HT1080 (cell line): Measurements from ENCODE around the gene INSC. TPM values are rescaled to one million over a fixed set of nuclear protein-coding genes. Genes with fewer than 3 reads are reported as not detected.
"Not testable (repeated sequence)": the region's sequence is repeated elsewhere in the genome, so short reads cannot be mapped to it uniquely, and the experiment has no call there.

Experiments
- DNase-seq: peaks from one replicate; pipeline ENCODE4 v3.0.0-alpha.2; 2015; ENCODE audit warnings: low read depth
- polyA plus RNA-seq, 2 experiments: library from polyadenylated mRNA; depleted of rRNA; stranded (reverse); fragments of >200 nt; gene quantifications; 2 replicates each; pipeline ENCODE4 v1.2.3, GENCODE V29; 2015
- total RNA-seq: library from RNA; depleted of rRNA; stranded (reverse); fragments of >200 nt; shearing (Covaris generic); gene quantifications from 2 replicates; pipeline ENCODE4 v1.2.3, GENCODE V29; 2014; rRNA removed

Gene INSC, protein sequence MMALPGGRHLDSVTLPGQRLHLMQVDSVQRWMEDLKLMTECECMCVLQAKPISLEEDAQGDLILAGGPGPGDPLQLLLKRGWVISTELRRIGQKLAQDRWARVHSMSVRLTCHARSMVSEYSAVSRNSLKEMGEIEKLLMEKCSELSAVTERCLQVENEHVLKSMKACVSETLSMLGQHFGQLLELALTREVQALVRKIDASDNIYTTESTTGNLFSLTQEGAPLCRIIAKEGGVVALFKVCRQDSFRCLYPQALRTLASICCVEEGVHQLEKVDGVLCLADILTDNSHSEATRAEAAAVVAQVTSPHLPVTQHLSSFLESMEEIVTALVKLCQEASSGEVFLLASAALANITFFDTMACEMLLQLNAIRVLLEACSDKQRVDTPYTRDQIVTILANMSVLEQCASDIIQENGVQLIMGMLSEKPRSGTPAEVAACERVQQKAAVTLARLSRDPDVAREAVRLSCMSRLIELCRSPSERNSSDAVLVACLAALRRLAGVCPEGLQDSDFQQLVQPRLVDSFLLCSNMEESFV
- 4.0 and 4.3 TPM in 2 replicates for total RNA-seq
- 5.5 and 7.2 TPM in 2 replicates for polyA plus RNA-seq (2015; cell fraction: cytosol; rRNA removed)
- 11.2 and 12.3 TPM in 2 replicates for polyA plus RNA-seq (2015; cell fraction: nucleus; rRNA removed)

DNA sequence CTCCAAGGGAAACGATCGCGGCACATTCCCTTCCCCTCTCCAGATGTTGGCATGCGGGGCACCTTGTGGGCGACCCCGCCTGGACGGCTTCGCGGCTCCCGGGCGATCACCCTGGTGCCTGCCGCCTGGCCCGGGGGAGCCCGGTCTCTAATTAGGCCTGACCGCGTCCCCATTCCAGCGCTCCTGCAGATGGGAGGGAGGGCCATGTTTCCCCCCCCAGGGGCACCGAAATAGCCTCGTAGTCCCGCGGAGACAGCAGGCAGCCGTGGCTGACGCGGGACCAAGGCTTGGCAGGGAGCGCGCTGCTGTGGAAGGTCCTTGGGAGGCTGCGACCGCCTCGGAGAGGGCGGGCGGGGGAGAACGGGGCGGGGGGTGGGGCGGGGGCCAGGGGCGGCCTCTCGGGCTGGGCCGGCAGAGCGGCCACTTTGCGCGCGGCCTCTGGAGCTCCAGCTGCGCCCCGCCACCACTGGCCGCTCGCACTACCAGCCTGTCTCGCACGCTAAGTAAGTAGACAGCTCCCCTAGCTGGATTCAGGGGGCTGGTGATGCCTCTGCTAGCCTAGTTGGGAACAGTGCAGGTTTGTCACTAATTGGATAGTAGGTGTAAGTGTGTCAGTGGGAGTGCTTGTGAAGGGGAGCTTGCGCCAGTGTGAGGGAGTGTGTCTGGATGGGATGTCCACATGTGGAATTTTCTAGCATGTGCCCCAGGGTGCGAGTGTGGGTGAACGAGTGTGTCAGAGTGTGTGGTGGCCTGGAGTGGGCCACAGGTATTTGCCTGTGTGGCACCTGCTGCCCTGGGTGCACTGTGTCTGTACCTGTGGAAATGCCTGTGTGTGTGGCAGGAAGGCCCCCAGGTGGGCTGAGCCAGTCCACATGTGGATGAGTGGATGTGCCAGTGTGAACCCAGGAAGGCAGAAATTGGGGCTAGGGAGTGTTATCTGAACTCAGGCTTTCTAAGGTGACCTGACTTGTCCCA lies at the start of gene INSC:
INSC (plus strand) TSS at position 423 of the 975 bp plus-strand sequence. CDS start 34,252 bp downstream, outside the sequence.
- no peak for DNase-seq

DNA sequence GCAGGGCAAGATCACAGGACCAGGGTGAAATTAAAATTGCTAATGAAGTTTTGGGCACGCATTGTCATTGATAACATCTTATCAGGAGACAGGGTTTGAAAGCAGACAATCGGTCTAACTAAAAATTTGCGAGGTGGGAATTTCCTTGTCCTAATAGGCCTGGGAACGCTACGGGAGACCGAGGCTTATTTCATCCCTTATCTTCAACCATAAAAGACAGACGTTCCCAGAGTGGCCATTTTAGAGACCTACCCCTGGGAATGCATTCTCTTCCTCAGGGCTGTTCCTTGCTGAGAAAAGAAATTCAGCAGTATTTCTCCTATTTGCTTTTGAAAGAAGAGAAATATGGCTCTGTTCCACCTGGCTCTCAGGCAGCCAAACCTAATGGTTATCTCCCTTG lies 45.0 kb upstream of the INSC start:
- DNase-seq = not testable (repeated sequence)

DNA sequence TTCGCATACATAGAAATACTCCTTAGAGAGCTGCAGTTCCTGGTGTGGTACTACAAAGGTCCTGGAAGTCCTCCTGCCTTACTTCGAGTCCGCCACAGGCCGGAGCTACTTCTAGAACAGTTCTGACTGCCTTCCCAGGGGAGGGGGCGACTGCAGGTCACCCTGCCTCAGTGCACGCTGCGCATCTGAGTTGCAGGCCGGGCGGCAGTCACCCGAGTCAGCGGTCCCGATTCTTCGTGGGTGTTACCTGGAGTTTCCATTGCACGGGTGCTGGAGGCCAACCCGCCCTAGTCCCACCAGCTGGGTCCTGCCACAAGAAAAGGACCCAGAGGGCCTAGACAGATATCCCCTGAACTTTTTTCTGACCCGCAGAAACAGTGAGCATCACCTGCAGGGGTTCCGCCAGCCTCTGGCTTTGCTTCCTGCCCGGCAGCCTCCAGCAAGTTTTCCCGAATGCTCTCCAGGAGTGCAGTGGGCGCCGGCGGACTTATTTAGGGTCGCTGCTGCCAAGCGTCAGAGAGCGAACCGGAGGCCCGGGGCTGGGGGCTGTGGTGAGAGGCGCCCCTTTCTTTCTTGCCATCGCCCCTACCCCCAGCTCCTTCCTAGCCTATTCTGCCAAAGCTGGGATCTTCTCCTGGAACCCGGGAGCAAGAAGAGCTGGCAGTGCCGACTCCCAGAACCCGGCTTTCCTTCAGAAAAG lies 43.0 kb upstream of the INSC start:
- DNase-seq = no peak

DNA sequence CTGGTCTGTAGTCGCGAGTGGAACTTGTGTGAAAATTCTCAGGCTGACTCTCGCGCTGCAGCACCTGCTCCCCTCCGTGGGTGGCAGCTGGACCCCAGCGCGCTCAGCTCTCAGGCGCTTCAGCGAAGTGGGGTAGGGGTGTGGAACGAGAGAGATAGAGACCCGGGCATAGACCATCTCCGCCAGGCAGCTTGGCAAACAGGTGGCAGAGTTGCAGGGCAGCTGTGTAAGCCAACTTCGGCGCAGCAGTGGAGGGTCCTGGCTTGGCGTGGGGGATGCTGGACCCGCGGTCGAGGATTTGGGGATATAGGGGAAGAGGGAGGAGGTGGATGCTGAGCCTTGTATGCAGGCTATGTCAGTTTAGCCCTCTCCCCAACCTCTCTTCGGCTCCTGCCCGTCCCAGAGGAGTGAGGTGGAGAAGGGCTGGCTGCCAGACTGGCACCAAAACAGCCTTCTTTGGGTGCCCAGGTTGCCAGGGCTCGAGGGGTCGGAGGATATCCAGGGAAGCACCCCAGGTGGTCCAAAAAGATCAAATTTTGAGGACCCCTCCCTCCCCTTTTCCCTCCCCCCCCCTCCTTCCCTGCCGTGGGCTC lies 42.1 kb upstream of the INSC start:
- DNase-seq = no peak

DNA sequence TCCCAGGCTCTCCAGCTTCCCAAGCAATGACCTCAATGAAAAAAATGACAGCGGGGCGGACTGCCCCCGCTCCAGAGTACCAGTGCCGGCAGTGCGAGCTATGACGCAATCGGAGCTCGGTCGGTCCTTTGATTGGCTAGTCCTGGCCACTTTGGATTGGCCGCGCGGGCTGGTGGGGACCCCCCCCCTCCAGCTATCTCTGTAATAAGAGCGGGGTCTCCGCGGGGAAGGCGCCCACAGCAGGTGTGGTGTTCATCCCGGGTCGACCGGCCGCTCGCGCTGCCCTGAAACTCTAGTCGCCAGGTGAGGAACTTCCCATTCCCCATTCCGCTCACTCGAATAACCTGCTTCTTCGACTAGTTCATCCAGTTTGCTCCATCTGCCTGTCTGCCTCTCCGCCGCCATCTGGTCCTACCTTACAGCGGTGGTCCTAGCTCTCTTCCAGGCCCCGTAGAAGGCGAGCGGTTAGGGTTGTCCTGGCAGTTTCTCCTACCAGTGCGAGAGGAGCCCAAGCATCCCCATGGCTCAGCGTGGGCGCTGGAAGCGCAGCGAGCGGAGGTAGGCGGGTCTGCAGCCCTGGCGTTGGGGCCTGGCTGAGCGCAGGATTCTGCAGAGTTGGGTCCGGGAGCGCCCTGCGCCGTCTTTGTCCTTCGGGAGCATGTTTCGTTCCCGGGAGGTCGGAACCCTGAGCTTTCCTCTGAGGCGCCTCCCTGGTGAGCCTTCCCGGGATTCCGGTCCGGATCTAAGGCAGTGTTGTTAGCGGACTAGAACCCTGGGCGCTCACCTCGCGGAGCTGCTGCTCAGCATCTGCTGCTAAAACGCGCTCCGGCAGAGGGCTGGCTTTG lies 41.1 kb upstream of the INSC start, which contains the start of gene CALCB:
CALCB (plus strand) TSS at position 233 of the 845 bp plus-strand sequence. CDS start 1,126 bp downstream, outside the sequence.
- no peak for DNase-seq

DNA sequence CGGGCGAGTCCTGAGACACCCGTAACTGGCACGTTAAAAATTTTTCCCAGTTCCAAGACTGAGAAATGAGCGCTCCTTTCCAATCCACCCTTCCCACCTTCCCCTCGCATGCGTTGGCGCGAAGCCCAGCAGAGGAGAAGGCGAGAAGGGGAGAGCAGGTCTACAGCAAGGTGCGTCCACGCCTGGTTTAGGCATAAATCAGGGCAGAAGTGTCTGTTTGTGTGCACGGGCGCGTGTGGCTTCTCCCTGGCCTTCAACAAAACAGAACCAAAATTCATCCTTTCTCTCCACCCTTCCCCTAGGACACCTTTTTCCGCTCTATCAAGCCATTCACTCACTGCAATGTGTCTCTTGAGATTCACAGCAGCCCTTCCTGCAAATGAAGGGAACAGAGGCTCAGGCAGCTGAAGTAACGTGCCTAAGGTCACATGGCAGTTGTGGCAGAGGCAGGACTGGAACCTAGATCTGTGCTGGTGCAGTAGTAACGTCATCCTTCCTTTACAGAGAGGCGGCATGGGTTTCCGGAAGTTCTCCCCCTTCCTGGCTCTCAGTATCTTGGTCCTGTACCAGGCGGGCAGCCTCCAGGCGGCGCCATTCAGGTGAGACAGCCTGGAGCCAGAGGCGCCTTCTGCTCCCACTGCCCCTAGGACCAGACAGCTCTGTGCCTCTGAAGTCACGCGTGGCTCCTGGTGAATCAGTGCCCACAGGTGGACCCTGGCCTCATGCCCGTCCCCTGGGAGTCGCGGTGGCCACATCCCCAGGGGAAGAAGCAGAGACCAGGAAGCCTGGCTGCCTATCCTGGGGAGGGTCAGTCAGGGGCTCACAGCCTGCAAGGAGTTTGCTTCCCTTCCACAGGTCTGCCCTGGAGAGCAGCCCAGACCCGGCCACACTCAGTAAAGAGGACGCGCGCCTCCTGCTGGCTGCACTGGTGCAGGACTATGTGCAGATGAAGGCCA lies 40.2 kb upstream of the INSC start:
- DNase-seq = peak; percentile 79

DNA sequence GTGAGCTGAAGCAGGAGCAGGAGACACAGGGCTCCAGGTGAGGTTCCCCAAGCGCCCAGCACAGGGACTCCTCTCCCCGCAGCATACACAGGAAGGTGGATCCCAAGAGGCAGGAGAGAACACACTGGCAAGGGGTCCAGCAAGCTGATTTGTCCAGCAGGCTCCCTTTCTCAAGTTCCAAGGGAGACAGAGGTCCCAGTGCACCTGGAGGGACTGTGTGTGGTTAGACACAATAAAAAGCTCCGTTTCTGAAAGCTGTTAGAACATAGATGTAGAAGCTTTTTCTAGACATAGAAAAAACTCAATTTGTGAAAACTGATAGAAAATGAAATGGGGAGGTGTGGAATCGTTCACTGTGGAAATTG lies 39.6 kb upstream of the INSC start:
- DNase-seq = no peak

DNA sequence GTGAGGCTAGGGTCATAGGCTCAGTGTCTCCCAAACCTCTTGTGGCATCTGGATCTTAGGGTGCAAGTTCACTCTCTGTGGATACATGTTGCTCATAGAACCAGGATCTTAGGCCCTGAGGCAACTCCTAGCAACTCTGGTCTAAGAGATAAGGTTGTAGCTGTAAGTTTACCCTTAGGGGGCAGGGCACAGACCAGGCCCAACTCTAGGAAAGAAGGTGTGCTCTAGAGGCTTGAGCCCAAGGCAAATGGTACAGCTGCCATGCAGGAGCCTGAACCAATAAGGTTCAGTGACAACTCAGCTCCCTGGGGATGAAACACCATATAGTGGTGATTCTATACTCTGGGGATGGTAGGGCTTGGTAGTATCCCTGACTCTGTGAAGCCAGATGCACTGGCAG lies 23.5 kb upstream of the INSC start:
- no peak for DNase-seq

DNA sequence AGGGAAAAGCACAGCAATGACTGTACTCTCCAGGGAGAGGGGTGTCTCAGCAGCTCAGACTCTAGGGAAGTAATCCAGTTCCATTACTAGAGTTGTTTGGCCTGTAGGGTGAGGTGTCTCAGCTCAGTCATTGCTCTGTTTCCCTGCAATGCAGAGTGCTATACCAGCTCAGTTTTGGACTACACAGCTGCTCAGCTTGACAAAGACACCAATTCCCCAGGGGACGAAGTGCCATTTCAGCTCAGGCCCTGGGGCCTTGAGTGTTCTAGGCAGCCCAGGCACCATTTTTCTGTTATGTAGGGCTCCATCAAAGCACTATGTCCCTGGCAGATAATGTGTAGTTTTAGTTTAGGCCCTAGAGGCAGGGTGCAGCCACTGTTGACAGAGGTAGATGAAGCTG lies 23.1 kb upstream of the INSC start:
- DNase-seq = no peak

DNA sequence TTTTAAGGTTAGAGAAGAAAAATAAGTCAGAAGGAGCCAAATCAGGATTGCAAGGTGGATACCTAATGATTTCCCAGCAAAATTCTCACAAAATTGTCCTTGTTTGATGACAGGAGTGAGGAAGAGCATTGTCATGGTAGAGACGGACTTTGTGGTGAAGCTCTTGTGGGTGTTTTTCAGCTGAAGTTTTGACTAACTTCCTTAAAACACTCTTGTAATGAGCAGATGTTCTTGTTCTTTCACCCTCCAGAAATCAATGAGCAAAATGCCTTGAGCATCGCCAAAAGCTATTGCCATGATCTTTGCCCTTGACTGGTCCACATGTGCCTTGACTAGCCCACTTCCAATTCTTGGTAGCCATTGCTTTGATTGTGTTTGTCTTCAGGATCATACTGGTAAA lies 21.3 kb upstream of the INSC start:
- no peak for DNase-seq

DNA sequence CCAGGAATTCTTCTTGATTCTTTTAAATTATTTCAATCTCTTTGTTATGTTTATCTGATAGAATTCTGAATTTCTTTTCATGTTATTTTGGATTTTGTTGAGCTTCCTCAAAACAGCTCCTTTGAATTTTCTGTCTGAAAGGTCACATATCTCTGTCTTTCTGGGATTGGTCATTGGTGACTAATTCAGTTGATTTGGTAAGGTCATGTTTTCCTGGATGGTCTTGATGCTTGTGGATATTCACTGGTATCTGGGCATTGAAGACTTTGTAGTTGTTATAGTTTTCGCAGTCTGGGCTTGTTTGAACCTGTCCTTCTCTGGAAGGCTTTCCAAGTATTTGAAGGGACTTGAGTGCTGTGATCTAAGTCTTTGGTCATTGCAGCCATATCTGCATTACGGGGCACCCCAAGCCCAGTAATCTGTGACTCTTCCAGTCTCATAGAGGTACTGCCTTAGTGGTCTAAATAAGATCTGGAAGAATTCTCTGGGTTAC lies 18.9 kb upstream of the INSC start:
- peak; percentile 64 for DNase-seq

DNA sequence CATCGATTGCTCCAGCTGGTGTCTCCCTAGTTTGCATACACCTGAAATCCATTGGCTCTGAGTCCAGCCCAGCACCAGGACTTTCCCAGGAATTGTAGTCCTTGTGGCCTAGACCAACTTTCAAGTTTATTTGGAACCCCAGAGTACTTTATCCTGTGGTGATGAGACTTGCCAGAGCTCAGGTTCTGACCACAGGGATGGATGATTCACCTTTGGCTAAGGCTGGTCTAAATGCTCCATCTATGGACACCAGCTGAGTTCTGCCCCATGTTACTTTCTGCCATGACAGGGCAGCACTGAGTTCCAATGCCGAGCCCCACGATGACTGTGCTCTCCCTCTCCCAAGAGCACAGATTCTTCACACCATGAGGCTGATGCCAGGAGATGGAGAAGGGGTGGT lies 17.3 kb upstream of the INSC start:
- DNase-seq = peak; percentile 75

DNA sequence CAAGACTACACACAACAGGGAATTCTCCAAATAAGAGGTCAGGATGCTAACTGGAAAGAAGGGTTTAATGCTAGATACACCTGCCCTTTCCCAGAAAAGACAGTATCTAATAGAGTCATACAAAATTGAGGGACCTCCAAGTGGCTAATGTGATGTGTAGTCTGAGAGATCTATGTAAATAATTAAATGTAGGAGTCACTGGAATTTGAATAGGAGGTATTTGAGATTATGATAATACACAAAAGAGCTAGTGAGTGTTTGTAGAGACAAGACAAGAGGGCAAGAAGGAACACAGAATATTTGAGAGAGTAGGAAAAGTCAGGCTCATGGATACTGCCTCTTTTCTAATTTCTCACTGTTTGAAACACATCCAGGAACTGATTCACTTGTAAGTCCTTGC lies 15.5 kb upstream of the INSC start:
- no peak for DNase-seq

DNA sequence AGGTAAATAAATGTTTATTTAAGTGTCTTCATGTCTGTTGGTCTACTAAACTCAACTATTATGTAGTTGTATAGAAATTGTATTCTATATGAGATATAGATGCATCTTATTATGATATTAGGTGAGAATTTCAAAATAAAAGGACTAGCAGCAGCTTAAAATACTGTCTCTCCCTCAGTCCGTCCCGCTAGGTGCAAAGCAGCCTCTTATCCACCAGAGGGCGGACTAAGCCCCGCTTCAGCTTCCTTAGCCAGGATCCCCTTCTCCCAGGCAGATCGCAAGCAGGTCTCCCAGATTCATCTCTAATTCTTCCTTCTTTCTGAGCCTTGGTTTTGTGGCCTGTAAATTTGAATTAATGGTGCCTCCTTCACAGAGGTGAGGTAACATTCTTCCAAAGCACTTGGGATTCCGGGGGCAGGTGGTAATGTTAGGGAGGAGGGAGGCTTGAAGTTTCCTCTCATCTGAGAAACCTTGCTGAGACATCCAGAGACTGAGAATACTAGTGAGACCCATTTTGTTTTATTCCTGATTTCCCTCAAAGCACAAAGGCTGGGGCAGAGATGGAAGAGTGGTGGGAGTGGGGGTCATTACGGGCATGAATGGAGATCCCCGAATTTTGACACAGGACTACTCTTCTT lies 13.5 kb upstream of the INSC start:
- peak; percentile 77 for DNase-seq

DNA sequence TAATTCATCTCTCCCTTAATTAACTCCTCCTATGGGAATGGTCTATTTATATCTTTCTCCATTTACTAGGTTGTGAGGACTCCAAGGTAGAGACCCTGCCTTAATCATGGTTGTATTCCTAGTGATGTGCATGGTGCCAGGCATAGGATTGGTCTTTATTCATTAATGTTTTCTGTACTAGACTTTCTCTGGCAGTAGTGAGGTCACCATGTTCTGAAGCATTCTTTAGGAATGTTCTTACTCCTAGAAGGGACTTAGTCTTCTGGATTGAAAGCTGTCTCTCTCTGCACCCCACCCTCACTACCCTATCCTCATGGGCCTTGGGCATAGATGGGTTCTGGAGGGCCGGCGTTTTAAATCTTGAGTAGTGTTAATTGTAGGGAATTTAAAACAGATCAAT lies 10.6 kb upstream of the INSC start:
- peak; percentile 20 for DNase-seq

DNA sequence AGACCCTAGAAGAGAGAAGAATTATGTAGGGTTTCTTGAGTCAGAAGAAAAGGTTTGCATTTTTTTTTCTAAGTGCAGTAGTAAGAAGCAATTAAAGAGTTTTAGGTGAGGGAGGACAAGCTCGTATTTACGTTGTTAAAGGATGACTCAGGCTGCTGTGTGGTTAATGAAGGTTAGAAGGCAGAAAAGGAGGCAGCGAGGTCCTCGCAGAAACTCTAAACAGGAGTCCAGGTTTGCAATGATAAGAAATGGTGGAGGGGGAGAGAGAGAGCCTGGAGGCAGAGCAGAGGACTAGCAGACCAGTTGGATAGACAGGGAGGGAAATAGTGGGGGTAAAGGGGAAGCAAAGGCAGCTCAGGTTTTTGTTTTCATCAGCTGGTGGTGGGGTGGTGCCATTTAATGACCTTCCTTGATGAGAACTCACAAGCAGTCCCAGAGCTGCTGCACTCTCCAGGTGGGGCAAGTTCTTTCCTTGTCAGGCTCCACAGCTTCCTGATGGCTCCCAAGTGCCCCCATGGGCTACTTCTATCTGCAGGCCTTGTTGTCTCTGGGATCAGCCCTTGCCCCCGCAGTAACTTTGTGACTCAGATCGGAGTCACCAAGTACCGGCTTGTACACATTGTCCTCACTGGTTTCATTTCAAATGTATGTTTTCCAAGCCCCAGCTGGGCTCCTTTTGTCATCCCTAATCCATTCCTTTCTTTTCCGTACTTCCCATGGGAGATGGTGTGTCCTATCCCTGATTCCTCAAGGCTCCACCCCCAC lies 8.3 kb upstream of the INSC start:
- peak; percentile 90 for DNase-seq
